B cell (primary cell): ENCODE data around the gene CCNG2. TPM values are rescaled to one million over a fixed set of nuclear protein-coding genes. Genes with fewer than 3 reads are reported as not detected.
A peak's percentile ranks its signal among the peaks of the same experiment; 100 is the strongest.

ENCODE experiments used
- ATAC-seq: fragments of 200-7000 bp; cut with Tn5 transposase; one replicate; pipeline ENCODE4 v1.10.0; 2021; ENCODE audit warnings: low read depth, mild to moderate bottlenecking, moderate number of reproducible peaks, moderate library complexity
- CTCF ChIA-PET: fragments of 350-600 bp; sonication (Branson Sonifier 250); formaldehyde crosslinking; loops from one replicate; lab custom pipeline; 2021; ENCODE audit warnings: antibody characterized with exemption, inconsistent platforms; lab: Charles Lee
- POLR2A ChIA-PET: fragments of 350-600 bp; sonication (Branson Sonifier 250); formaldehyde crosslinking; loops from one replicate; lab custom pipeline; 2021; ENCODE audit warnings: antibody characterized with exemption; lab: Charles Lee
- DNase-seq: peaks from one replicate; pipeline ENCODE4 v3.0.0; 2013
- H2AFZ ChIP-seq: 2 replicates; pipeline ENCODE4 v1.6.1; 2012; ENCODE audit warnings: mild to moderate bottlenecking, low read depth, low read length; ENCODE audit not compliant: insufficient read depth, poor library complexity, severe bottlenecking
- H3K27ac ChIP-seq, 2 donors: 1 replicate in 1 of 2; 2 replicates in 1 of 2; pipeline ENCODE4 v1.5.1; 2012 to 2013; ENCODE audit warnings: low read length in 2 of 2, mild to moderate bottlenecking in 2 of 2, moderate library complexity in 1 of 2
- H3K27me3 ChIP-seq, 4 experiments: fragments of 200-600 bp in 1 of 4; sonication (generic) in 1 of 4; replicated peaks in 1 of 4; 1 replicate in 2 of 4; 2 replicates in 2 of 4; pipeline versions ENCODE4 v1.6.1 to v1.7.0; 2013 to 2016; ENCODE audit warnings: low read length in 3 of 4, mild to moderate bottlenecking in 2 of 4, mixed read lengths in 1 of 4, moderate library complexity in 1 of 4; ENCODE audit not compliant: insufficient read depth in 4 of 4, control insufficient read depth in 3 of 4; ENCODE audit errors: control extremely low read depth in 1 of 4
- H3K36me3 ChIP-seq, 2 experiments: replicated peaks in 1 of 2; 1 replicate in 1 of 2; 2 replicates in 1 of 2; pipeline versions ENCODE4 v1.6.1 to v1.7.1; 2013; ENCODE audit warnings: low read length in 1 of 2; ENCODE audit not compliant: insufficient read depth in 2 of 2, control insufficient read depth in 1 of 2; ENCODE audit errors: control extremely low read depth in 1 of 2, extremely low read depth in 1 of 2
- H3K4me1 ChIP-seq, 2 donors: fragments of 200-600 bp in 1 of 2; sonication (generic) in 1 of 2; 1 replicate in 1 of 2; 2 replicates in 1 of 2; pipeline versions ENCODE4 v1.5.1 to v1.6.1; 2013 to 2017; ENCODE audit warnings: low read length in 2 of 2; ENCODE audit not compliant: control insufficient read depth in 2 of 2, insufficient read depth in 2 of 2
- H3K4me2 ChIP-seq: replicated peaks from 2 replicates; pipeline ENCODE3; 2012; ENCODE audit warnings: mild to moderate bottlenecking, low read depth, low read length; ENCODE audit not compliant: poor library complexity, severe bottlenecking
- H3K4me3 ChIP-seq, 5 experiments: fragments of 200-600 bp in 1 of 5; sonication (generic) in 1 of 5; 1 replicate in 3 of 5; 2 replicates in 2 of 5; pipeline versions ENCODE4 v1.5.1 to v1.7.0; 2011 to 2016; ENCODE audit warnings: low read length in 4 of 5, mild to moderate bottlenecking in 4 of 5, low read depth in 2 of 5, control low read depth in 1 of 5, moderate library complexity in 1 of 5; ENCODE audit not compliant: insufficient read depth in 1 of 5; ENCODE audit errors: control extremely low read depth in 1 of 5, extremely low read depth in 1 of 5
- H3K79me2 ChIP-seq: fragments of 200-600 bp; sonication (generic); one replicate; pipeline ENCODE4 v1.6.0; 2016; ENCODE audit warnings: low read length; ENCODE audit not compliant: control insufficient read depth, insufficient read depth
- H3K9ac ChIP-seq: fragments of 200-600 bp; sonication (generic); 2 replicates; pipeline ENCODE4 v1.6.1; 2017; ENCODE audit warnings: mild to moderate bottlenecking, low read length, moderate library complexity
- H3K9me3 ChIP-seq, 3 donors: one replicate each; pipeline versions ENCODE4 v1.6.1 to v1.7.1; 2013; ENCODE audit warnings: low read length in 2 of 3; ENCODE audit not compliant: control insufficient read depth in 2 of 3, insufficient read depth in 1 of 3; ENCODE audit errors: control extremely low read depth in 1 of 3
- H4K20me1 ChIP-seq: 2 replicates; pipeline ENCODE4 v1.6.0; 2012; ENCODE audit warnings: mild to moderate bottlenecking, low read length; ENCODE audit not compliant: insufficient read depth, control insufficient read depth, poor library complexity, severe bottlenecking
- H3K27ac Mint-ChIP-seq: one replicate; pipeline ENCODE4 v1.8.0; 2021; ENCODE audit warnings: mixed read lengths
- H3K27me3 Mint-ChIP-seq: one replicate; pipeline ENCODE4 v1.8.0; 2021; ENCODE audit warnings: mixed read lengths
- H3K4me1 Mint-ChIP-seq: one replicate; pipeline ENCODE4 v1.8.0; 2021; ENCODE audit warnings: mixed read lengths
- H3K4me3 Mint-ChIP-seq: one replicate; pipeline ENCODE4 v1.8.0; 2021; ENCODE audit warnings: mixed read lengths
- H3K9me3 Mint-ChIP-seq: one replicate; pipeline ENCODE4 v1.8.0; 2022; ENCODE audit warnings: mixed read lengths; ENCODE audit not compliant: insufficient read depth
- EZH2 ChIP-seq: IDR thresholded peaks from 2 replicates; pipeline ENCODE4 v1.6.1; 2012; ENCODE audit warnings: borderline replicate concordance, low read depth, mild to moderate bottlenecking, moderate library complexity, low read length; ENCODE audit not compliant: insufficient read depth, poor library complexity, severe bottlenecking
- WGBS: methylation state at CpG from one replicate; pipeline ENCODE4 v1.1.5; 2013; ENCODE audit warnings: missing lambda C conversion rate; ENCODE audit not compliant: insufficient coverage; 5-methylcytosine and 5-hydroxymethylcytosine counted together
- intact Hi-C: fragments of 100-400 bp; cut with micrococcal nuclease; formaldehyde crosslinking; loops from one replicate; pipeline ENCODE4 v1.10.0; 2022
- polyA plus RNA-seq: library from polyadenylated mRNA; depleted of rRNA; stranded (reverse); fragments of >200 nt; gene quantifications from 2 replicates; pipeline ENCODE4 v1.2.3, GENCODE V29; 2012
- total RNA-seq, 2 donors: library from RNA; stranded (reverse); fragments of 120-200 nt in 1 of 2; gene quantifications; 1 replicate in 1 of 2; 2 replicates in 1 of 2; pipeline versions ENCODE4 v1.2.3 to v1.2.4, GENCODE V29; 2013 to 2022
- TF ChIP-seq, protein P1 (sequence below): fragments of 200-600 bp; IDR thresholded peaks from one replicate; pipeline ENCODE4 v1.8.0; 2022; ENCODE audit warnings: antibody characterized with exemption, mild to moderate bottlenecking

CCNG2 gene
- total and polyA plus RNA-seq, 2 donors (not counting 1 experiment from before 2014, with no cell fraction given): 39.9 to 71.9 TPM

DNA sequence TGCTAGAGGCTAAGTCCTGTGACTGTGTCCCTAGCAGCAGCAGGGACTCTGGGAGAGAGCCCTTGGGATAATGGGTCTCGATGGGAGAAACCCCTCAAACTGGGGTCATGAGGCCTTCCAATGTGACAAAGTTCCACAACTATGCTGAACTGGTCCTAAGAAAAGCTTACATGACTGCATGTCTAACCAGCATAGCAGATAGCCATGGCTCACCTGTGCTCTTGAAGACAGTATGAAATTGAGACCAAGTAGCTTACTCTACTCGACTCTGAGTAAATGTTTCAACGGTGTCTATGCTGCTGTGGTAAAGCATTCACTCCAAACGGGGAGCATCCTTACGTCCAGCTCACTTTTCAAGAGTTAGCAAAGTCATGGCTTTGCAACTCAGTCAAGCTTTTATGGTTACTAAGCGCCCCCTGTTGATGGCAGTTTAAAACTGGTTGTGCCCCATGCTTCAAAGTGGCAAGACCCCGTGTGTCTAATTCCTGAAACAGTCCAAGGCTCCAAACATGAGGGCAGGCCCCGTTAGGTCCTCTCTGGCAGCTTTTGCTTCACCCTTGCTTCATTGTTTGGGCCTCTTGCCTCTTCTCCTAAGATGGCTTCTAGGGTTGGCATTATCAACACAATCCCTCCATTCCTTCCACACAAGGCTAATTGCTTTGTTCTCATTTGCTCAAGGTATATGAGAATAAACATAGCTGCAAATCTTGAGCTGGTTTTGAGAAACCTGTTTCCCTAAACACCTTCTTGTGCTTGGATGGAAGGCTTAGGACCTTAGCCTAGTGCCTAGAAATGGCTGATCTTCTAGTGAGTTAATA is 46.6 kb downstream of the CCNG2 start:
- no peaks in the 10 kb centered on the region for H3K36me3 ChIP-seq
- Mint-ChIP-seq H3K27ac (no peak overlapping the region), H3K4me3 (no peak overlapping the region), H3K27me3 (no peaks in the 10 kb centered on the region), H3K4me1 (peaks cover 9% of the 10 kb centered on the region), H3K9me3 (no peaks in the 10 kb centered on the region)
- H3K4me2 ChIP-seq: peak overlapping the region; percentile 39
- H3K4me1 ChIP-seq: peaks cover 7% of the 10 kb centered on the region in 2 donors
- no peaks in the 10 kb centered on the region for H4K20me1 ChIP-seq
- DNase-seq: peak; percentile 85
- H2AFZ ChIP-seq: peak overlapping the region; percentile 5
- H3K27me3 ChIP-seq: no peaks in the 10 kb centered on the region
- intact Hi-C loops: loop anchor here (1.0 to 2.0 kb wide), 6 partner anchors 10 to 773 kb away; no protein-coding TSS in a partner anchor
- H3K79me2 ChIP-seq: no peaks in the 10 kb centered on the region
- H3K9ac ChIP-seq: no peak overlapping the region
- no peak overlapping the region for H3K27ac ChIP-seq
- 16% methylated on average over 8 of the region's 8 CpGs for WGBS
- H3K4me3 ChIP-seq: no peak overlapping the region
- no peaks in the 10 kb centered on the region for H3K9me3 ChIP-seq
- ATAC-seq: peak; percentile 83
- POLR2A ChIA-PET: interaction anchor here (0.6 to 1.6 kb wide), 7 partner anchors 10 to 133 kb away, joined by 3 to 8 read pairs (median 3); no protein-coding TSS in a partner anchor
- CTCF ChIA-PET: interaction anchor here (0.7 to 14.9 kb wide), 40 partner anchors 9 to 773 kb away, joined by 3 to 444 read pairs (median 8); partner anchors contain the start of genes CCNG2 and CCNI
- no peak for TF ChIP-seq EZH2
- TF ChIP-seq, protein P1, sequence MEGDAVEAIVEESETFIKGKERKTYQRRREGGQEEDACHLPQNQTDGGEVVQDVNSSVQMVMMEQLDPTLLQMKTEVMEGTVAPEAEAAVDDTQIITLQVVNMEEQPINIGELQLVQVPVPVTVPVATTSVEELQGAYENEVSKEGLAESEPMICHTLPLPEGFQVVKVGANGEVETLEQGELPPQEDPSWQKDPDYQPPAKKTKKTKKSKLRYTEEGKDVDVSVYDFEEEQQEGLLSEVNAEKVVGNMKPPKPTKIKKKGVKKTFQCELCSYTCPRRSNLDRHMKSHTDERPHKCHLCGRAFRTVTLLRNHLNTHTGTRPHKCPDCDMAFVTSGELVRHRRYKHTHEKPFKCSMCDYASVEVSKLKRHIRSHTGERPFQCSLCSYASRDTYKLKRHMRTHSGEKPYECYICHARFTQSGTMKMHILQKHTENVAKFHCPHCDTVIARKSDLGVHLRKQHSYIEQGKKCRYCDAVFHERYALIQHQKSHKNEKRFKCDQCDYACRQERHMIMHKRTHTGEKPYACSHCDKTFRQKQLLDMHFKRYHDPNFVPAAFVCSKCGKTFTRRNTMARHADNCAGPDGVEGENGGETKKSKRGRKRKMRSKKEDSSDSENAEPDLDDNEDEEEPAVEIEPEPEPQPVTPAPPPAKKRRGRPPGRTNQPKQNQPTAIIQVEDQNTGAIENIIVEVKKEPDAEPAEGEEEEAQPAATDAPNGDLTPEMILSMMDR: peak; percentile 93

DNA sequence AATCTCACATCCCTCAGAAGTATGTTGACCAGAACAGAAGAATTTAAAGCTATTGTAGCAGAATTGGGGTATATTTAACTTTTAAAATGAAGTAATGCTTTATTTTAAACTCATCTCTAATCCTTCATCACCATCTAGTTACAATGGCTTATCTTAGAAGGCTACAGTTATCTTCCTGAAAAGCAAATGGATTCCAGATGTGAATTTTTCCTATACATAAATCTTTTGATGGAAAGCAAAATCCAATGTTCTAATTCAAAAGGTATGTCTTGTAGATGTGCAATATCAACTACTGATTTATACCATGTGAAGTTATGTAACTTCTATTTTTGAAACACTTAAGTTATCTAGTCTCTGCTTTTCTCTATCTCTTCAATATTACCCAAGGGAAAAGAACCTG is 47.6 kb downstream of the CCNG2 start:
- H3K27me3 Mint-ChIP-seq: no peaks in the 10 kb centered on the region
- CTCF ChIA-PET: interaction anchor here (0.7 to 14.9 kb wide), 21 partner anchors 9 to 774 kb away, joined by 3 to 444 read pairs (median 27); partner anchors contain the start of genes CCNG2 and CCNI
- intact Hi-C loops: no loop called here

More for the DNA sequence above, 47.6 kb downstream of the CCNG2 start:
- POLR2A ChIA-PET: interaction anchor here (0.6 kb wide), 1 partner anchor 134 kb away, joined by 7 read pairs; no protein-coding TSS in a partner anchor
- Histone ChIP-seq H3K36me3 (no peaks in the 10 kb centered on the region), H3K9ac (no peak overlapping the region), H3K27ac (no peak overlapping the region), H4K20me1 (no peaks in the 10 kb centered on the region), H3K4me3 (no peak overlapping the region), H3K79me2 (no peaks in the 10 kb centered on the region), H3K4me2 (no peak overlapping the region), H3K9me3 (no peaks in the 10 kb centered on the region), H2AFZ (no peak overlapping the region), H3K4me1 (peaks cover 7% of the 10 kb centered on the region in 2 donors), H3K27me3 (no peaks in the 10 kb centered on the region)
- TF ChIP-seq, protein P1: no peak
- no peak for TF ChIP-seq EZH2
- Mint-ChIP-seq H3K4me3 (no peak overlapping the region), H3K27ac (no peak overlapping the region), H3K9me3 (no peaks in the 10 kb centered on the region), H3K4me1 (peaks cover 9% of the 10 kb centered on the region)
- DNase-seq: no peak
- ATAC-seq: no peak
